Skeletal muscle cell (primary cell): ENCODE results near the gene C1QTNF6.

Experiments
- DNase-seq: peaks from one replicate; pipeline ENCODE4 v3.0.0-alpha.2; 2010; ENCODE audit warnings: low read depth
- H3K4me3 ChIP-seq: 2 replicates; pipeline ENCODE4 v1.5.1; 2011; ENCODE audit warnings: low read depth, mild to moderate bottlenecking, control low read depth, low read length, moderate library complexity

Gene C1QTNF6

DNA sequence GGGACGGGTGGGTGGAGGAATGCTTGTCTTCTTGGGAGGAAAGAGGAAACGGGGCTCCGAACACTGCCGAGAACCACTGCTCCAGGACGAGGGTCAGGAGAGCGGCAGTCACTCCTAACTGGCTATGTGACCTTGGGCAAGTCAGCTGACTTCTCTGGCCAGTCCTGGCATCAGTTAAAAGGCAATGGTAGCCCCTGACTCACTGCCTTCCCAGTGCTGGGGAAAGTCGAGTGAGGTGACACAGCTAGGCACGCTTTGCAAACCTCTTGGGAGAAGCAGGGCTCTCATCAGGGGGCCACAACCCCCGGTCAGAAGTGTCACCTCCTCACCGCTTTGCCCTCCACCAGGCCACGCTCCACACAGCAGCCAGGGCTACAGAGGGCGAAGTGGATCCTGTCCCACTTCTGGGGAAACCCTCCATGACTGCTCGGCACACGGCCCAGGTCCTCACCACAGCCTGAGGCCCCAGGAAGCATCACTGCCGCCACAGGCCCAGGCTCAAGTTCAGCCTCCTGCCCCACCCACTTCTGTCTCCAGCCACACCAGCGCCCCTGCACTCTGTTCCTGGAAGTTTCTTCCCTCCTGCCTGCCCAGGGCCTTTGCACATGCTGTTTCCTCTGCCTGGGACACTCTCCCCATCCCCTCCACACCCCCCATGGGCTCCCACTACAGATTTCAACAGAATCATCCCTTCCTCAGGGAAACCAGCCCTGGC is 54.6 kb downstream of the C1QTNF6 start:
- no peak for DNase-seq
- no peak overlapping the region for H3K4me3 ChIP-seq

DNA sequence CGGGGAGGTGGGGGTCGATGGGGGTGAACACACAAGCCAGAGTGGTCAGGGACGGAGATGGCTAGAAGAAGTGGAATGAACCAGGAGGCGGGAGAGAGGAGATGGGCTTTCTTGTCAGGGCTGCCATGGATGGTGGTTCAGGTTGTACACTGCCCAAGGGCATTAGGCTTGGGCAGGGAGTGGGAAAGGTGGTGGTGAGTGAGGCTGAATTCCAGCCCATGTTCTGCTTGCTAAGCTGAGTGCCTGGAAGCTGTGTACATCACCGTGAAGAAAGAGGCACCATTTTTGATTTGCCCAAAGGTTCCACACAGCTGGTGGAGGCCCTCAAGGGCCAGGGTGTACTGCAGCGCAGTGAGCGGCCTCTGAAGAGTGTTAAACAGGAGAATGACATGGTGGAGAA is 55.3 kb downstream of the C1QTNF6 start:
- DNase-seq = no peak
- H3K4me3 ChIP-seq = no peak overlapping the region
